KMS-11 (cell line): ENCODE data around the gene ARHGEF40.

Source experiments
- H2AFZ ChIP-seq: fragments of 200-600 bp; sonication (generic); 2 replicates; pipeline ENCODE4 v1.6.1; 2016; ENCODE audit warnings: antibody characterized with exemption, mixed run types, low read depth
- H3K27ac ChIP-seq: fragments of 200-600 bp; sonication (generic); 2 replicates; pipeline ENCODE4 v1.6.1; 2016; ENCODE audit warnings: mild to moderate bottlenecking, mixed run types
- H3K27me3 ChIP-seq: fragments of 200-600 bp; sonication (generic); 2 replicates; pipeline ENCODE4 v1.6.1; 2017; ENCODE audit warnings: mild to moderate bottlenecking, low read depth, mixed run types, moderate library complexity; ENCODE audit not compliant: insufficient read depth
- H3K36me3 ChIP-seq: fragments of 200-600 bp; sonication (generic); 2 replicates; pipeline ENCODE4 v1.6.1; 2017; ENCODE audit warnings: mild to moderate bottlenecking, mixed run types; ENCODE audit not compliant: insufficient read depth
- H3K4me1 ChIP-seq: fragments of 200-600 bp; sonication (generic); 2 replicates; pipeline ENCODE4 v1.6.1; 2016; ENCODE audit warnings: mild to moderate bottlenecking, low read depth, mixed run types; ENCODE audit not compliant: poor library complexity, severe bottlenecking
- H3K4me2 ChIP-seq: fragments of 200-600 bp; sonication (generic); 2 replicates; pipeline ENCODE4 v1.7.0; 2016; ENCODE audit warnings: mild to moderate bottlenecking, mixed run types
- H3K4me3 ChIP-seq: fragments of 200-600 bp; sonication (generic); IDR thresholded peaks from 2 replicates; pipeline ENCODE4 v1.6.1; 2017; ENCODE audit warnings: low read depth, low read length, mixed read lengths; ENCODE audit not compliant: insufficient read depth
- H3K79me2 ChIP-seq: fragments of 200-600 bp; sonication (generic); 2 replicates; pipeline ENCODE4 v1.6.1; 2016; ENCODE audit warnings: low read depth, mixed run types; ENCODE audit not compliant: insufficient read depth
- H3K9ac ChIP-seq: fragments of 200-600 bp; sonication (generic); 2 replicates; pipeline ENCODE4 v1.6.1; 2016; ENCODE audit warnings: mild to moderate bottlenecking, mixed run types
- H4K20me1 ChIP-seq: fragments of 200-600 bp; sonication (generic); 2 replicates; pipeline ENCODE4 v1.6.1; 2016; ENCODE audit warnings: mild to moderate bottlenecking, mixed run types; ENCODE audit not compliant: insufficient read depth
- TF ChIP-seq, protein P1 (sequence below): fragments of 200-600 bp; sonication (generic); conservative IDR thresholded peaks from 2 replicates; pipeline ENCODE4 v1.6.1; 2017; ENCODE audit warnings: low read depth, mild to moderate bottlenecking, antibody characterized with exemption, low read length, moderate library complexity, mixed read lengths

Gene ARHGEF40

DNA sequence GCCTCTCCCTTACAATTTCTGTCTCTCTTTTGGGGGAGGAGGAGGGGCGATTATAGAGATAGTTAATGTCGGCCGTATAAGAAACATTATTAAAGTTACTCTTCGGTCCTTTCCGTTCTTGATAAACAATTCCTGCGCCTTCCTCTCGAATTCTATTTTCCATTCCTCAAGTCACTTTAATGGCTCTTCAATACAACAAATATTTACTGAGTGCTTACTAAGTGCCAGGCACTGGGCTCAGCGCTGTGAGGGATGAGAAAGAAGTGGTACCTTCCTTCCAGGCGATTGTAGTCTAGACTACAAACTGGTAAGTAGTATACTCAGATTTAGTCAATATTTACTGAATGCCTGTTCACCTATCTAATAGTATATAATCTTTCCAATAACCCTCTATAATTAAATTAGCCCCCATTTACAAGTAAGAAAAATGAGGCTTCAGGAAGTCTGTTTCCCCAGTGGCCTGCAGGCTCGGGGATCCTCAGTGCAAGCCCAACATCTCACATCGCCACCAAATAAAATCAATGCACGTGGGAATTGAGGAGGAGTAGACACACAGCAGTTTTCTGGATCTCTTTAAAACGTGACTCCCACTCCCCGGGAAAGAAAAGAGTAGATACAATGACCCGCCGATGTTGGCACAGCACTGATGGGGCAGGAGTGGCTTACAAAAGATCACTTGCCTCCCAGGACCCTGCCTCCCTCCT, 28.9 kb downstream of the ARHGEF40 start:
- H2AFZ ChIP-seq = peak overlapping the region; percentile 52; the same call in 1 of the 2 replicates
- no peak overlapping the region for H3K4me3 ChIP-seq
- H3K4me2 ChIP-seq = peak overlapping the region; percentile 68
- H3K9ac ChIP-seq = peak overlapping the region; percentile 32; the same call in 1 of the 2 replicates
- H3K79me2 ChIP-seq = no peaks in the 10 kb centered on the region
- no peaks in the 10 kb centered on the region for H3K36me3 ChIP-seq
- peaks cover 19% of the 10 kb centered on the region for H3K4me1 ChIP-seq
- H3K27me3 ChIP-seq = no peaks in the 10 kb centered on the region
- no peaks in the 10 kb centered on the region for H4K20me1 ChIP-seq
- H3K27ac ChIP-seq = no peak overlapping the region
- TF ChIP-seq, protein P1, sequence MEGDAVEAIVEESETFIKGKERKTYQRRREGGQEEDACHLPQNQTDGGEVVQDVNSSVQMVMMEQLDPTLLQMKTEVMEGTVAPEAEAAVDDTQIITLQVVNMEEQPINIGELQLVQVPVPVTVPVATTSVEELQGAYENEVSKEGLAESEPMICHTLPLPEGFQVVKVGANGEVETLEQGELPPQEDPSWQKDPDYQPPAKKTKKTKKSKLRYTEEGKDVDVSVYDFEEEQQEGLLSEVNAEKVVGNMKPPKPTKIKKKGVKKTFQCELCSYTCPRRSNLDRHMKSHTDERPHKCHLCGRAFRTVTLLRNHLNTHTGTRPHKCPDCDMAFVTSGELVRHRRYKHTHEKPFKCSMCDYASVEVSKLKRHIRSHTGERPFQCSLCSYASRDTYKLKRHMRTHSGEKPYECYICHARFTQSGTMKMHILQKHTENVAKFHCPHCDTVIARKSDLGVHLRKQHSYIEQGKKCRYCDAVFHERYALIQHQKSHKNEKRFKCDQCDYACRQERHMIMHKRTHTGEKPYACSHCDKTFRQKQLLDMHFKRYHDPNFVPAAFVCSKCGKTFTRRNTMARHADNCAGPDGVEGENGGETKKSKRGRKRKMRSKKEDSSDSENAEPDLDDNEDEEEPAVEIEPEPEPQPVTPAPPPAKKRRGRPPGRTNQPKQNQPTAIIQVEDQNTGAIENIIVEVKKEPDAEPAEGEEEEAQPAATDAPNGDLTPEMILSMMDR = no peak

DNA sequence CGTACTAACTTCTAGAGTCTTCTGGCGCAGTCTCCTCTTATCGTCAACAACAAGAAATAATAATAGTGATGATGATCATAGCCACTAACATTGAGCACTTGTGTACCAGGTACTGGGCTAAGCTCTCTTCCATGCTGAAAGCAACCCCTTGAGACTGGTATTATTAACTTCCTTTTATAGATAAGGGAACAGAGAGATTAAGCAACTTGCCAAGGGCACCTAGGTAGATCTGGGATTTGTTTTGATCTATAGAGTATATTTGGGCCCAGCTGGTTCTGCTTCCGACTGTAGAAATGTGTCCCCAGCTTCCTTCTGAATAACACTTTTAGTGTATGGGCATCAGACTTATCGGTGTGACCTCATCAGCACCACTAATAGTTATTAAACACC, 29.5 kb downstream of the ARHGEF40 start:
- H3K9ac ChIP-seq = no peak overlapping the region
- peak overlapping the region; percentile 68; the same call in 1 of the 2 replicates for H3K4me2 ChIP-seq
- TF ChIP-seq, protein P1 = no peak
- H3K36me3 ChIP-seq = no peaks in the 10 kb centered on the region
- no peak overlapping the region for H3K4me3 ChIP-seq
- H3K79me2 ChIP-seq = no peaks in the 10 kb centered on the region
- no peak overlapping the region for H2AFZ ChIP-seq
- no peak overlapping the region for H3K27ac ChIP-seq
- peaks cover 20% of the 10 kb centered on the region for H3K4me1 ChIP-seq
- no peaks in the 10 kb centered on the region for H4K20me1 ChIP-seq
- no peaks in the 10 kb centered on the region for H3K27me3 ChIP-seq

DNA sequence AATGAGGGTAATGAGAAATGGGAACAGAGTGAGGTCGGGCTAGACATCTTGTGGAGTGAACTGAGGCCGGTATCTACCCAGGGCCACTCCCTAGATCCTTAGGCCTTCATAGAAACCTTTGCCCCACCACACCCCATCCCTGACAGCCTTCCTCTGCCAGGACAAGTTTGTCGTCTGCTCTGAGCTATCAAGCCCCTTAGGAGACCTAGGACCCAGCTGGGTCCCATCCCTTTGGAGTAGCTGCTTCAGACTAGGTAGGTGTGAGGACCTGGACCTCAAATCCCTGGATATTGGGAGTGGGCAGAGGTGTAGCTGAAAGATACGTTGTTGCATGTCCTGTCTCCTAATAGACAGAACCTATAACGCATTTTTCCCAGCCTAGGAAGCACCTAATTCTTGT, 30.8 kb downstream of the ARHGEF40 start, which contains the start of gene TMEM253:
TSS of gene TMEM253 (plus strand) at position 136 of the 400 bp plus-strand sequence. CDS start 278 bp downstream, outside the sequence.
- no peaks in the 10 kb centered on the region for H3K36me3 ChIP-seq
- H3K9ac ChIP-seq = no peak within 1 kb of the TSS
- TF ChIP-seq, protein P1 = no peak
- H3K79me2 ChIP-seq = no peaks in the 10 kb centered on the region
- no peak within 1 kb of the TSS for H3K27ac ChIP-seq
- no peak within 1 kb of the TSS for H3K4me3 ChIP-seq
- peak within 1 kb of the TSS; percentile 68; the same call in 1 of the 2 replicates for H3K4me2 ChIP-seq
- no peaks in the 10 kb centered on the region for H4K20me1 ChIP-seq
- H3K27me3 ChIP-seq = no peaks in the 10 kb centered on the region
- H2AFZ ChIP-seq = no peak within 1 kb of the TSS
- H3K4me1 ChIP-seq = peaks cover 34% of the 10 kb centered on the region

DNA sequence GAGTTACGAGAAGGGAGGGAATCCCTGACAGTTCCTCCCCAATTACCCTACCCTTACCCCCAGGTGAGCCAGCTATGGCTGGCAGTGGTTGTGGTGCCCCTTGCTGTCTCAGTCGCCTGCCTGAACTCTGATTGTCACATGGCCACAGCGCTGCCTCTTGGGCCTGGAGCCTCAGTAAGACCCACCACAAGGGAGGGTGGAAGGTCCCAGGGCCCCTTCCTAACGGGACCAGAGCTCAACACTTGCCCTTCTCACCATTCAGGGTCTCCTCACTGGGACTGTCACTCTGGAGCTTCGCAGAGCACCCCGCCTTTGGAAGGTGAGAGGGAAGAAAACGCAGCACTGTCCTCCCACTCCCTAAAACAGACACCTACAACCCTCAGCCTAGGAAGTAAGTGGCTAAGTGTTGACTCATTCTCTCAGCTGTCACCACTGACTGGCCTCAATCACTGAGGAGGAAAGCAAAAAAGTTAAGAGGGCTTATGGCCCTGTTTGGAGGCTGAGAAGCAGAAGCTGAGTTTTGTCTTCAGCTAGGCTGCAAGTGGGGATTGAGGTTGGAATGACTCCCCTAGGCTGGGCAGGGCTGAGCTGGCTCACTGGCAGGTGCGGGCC, 31.8 kb downstream of the ARHGEF40 start:
- H3K79me2 ChIP-seq = no peaks in the 10 kb centered on the region
- H3K27ac ChIP-seq = no peak overlapping the region
- peaks cover 43% of the 10 kb centered on the region for H3K4me1 ChIP-seq
- H3K9ac ChIP-seq = no peak overlapping the region
- no peak overlapping the region for H3K4me3 ChIP-seq
- no peaks in the 10 kb centered on the region for H4K20me1 ChIP-seq
- no peak overlapping the region for H2AFZ ChIP-seq
- H3K4me2 ChIP-seq = peak overlapping the region; percentile 73; the same call in 1 of the 2 replicates
- TF ChIP-seq, protein P1 = no peak
- no peaks in the 10 kb centered on the region for H3K36me3 ChIP-seq
- no peaks in the 10 kb centered on the region for H3K27me3 ChIP-seq
